GM21360 (cell line): ENCODE measurements around the gene OR7A10.

Experiments used
- ATAC-seq: cut with Tn5 transposase; IDR thresholded peaks from one replicate; pipeline ENCODE4 v1.9.1; 2021; ENCODE audit warnings: mild to moderate bottlenecking, moderate library complexity; ENCODE audit not compliant: unreplicated experiment

The OR7A10 gene

DNA sequence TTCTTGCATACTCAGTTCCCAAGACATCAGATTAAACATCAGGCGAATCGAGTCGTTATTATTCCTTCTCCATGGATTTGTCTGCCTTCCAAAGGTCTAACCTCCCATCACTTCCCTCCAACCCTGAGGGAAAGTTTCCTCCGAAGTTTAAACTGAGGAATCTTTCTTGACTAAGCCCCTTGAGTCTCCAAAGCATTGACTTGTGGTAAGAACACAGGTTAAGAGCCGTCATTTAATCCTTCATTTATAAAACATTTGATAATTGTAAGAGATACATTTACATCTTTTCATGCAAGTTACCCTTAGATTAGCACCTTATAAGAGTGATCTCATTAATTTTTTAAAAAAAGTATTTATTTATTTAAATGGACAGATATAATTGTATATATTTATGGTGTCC is at the start of gene OR7A10:
Gene OR7A10 (minus strand): TSS at position 101 of the 400 bp plus-strand sequence. CDS start 7,045 bp downstream, outside the sequence.
- no peak for ATAC-seq

DNA sequence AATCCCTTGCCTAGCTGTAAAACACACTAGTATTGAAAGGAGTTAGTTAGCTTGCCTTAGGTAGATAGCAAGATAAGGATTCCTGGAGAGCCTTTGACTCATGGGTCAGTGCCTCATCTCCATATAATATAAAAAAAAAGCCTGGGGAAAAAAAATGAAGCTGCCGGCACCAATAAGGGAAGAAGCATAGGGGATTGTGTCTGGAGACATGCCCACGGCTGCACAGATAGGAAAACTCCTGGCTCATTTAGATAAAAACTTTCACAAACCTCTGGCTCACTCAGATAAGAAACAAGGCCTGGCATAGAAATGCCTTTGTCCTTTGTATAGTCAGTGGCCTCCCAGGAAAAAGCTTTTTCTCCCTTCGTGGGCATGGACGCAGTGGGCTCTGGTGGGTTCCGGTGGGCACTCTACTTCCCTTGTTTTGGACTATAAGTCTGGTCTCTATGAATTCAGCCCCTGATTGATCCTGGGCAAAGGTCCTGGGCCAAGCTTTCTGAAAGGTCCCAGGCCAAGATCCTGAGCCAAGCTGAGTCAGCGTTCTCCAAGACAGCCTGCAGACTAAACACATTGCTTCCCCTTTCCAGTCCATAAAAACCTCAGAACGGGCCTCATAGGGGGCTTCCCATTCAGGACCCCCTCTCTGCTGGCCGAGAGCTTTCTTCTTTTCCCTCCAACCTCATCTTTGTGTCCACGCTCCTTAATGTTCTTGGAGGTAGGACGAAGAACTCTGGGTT is 42.1 kb upstream of the OR7A10 start:
- no peak for ATAC-seq

GRCh38 chr19:14889994-14890642 is 41.4 kb upstream of the OR7A10 start:
- no peak for ATAC-seq

DNA sequence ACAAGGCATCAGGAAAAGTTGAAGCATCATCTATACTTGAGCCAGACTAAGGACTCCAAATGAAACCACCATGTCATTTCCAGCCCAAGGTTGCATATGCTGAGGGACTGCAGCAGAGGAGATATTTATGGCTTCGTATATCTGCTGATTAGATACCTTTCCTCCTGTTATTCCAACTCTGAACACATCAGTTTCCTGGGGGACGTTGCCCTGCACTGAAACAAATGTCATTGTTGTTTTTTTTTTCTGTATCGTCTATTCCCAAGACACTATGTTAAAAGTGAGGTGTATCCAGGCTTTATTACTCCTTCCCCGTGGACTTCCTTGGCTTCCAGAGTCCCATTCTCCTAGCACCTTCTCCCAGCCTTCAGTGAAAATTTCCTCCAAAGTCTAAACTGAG is 37.3 kb upstream of the OR7A10 start, which contains the start of gene OR7A17:
Gene OR7A17 (minus strand): TSS at position 101 of the 400 bp plus-strand sequence. CDS start 4,777 bp downstream, outside the sequence.
- no peak for ATAC-seq

DNA sequence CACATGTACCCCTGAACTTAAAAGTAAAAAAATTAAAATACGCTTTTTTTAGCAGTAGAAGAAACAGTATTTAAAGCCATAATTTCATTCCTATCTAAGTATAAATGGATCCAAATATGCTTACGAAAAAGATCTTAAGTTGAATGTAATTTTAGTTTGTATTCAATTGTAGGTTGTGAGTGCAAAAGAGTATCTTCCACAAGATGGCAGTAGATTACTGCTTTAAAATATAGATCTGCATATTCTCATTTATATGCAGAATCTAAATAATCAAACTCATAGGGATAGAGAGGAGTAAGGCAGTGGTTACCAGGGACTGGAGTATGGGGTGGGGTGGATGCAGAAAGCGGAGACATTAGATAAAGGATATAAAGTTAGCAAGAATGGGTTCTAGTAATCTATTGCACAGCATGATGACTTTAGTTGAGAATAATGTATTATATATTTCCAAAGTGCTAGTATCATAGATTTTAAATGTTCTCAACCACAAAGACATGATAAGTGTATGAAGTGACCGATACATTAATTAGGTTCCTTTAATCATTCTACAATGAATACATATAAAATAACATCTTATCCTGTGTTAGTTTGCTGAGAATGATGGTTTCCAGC is 23.0 kb upstream of the OR7A10 start:
- no peak for ATAC-seq

DNA sequence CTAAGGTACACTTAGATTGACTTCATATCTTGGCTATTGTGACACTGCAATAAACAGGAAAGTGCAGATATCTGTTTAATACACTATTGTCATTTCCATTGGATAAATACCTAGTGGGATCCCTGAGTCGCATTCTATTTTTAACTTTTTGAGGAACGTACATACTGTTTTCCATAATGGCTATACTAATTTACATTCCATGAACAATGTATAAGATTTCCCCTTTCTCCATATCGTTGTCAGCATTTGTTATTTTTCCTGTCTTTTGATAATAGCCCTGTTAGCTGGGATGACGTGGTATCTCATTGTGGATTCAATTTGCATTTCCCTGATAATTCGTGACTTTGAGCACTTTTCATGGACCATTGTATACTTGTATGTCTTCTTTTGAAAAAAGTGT is 19.8 kb upstream of the OR7A10 start:
- no peak for ATAC-seq

- ATAC-seq, result no peak
These were observed 5.1 kb downstream of the OR7A10 start for GRCh38 chr19:14843578-14843977.

GRCh38 chr19:14843169-14843568 is 5.6 kb downstream of the OR7A10 start:
- ATAC-seq, result no peak

- ATAC-seq, result no peak
These were observed 8.5 kb downstream of the OR7A10 start for GRCh38 chr19:14840206-14840605.

DNA sequence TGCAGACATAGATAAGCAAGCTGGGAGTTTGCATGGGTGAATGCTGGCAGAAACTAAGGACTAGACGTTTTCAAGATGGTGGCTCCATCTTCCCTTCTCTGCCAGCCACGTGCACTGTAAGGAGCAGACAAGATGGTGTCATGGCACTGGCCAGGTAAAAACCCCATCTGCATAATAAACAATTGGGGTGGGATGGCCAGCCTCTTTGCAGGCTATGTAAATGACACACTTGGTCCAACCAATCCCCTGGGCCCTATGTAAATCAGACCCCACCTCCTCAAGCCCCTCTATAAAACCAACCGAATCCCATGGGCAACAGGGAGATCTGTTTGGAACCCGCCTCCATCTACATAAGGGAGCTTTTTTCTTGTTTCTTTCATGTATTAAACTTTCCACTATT is 11.3 kb downstream of the OR7A10 start:
- ATAC-seq, result no peak

DNA sequence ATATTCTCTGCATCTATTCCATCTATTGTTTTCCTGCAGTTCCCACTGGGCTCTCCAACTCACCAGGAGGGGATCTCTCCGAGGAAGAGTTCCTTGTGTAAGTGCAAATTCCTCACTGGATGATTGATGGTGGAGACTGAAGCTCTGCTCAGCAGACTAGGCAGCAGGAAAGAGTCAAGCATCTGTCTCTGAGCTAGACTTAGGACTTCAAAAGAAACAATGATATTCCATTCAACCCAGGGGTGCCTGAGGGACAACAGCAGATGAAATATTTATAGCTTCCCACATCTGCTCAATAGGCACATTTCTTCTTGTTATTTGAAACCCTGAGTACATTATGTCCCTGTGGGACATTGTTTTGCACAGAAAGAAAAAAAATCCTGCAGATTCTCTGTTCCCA is 13.7 kb downstream of the OR7A10 start, which contains the start of the genes OR7A5 and OR7C1:
Gene OR7A5 (minus strand): TSS at position 175 of the 400 bp plus-strand sequence. CDS start 6,944 bp downstream, outside the sequence.
Gene OR7C1 (minus strand): TSS at position 175 of the 400 bp plus-strand sequence. CDS start 35,049 bp downstream, outside the sequence.
- no peak for ATAC-seq

- ATAC-seq, result no peak
These were observed 18.0 kb downstream of the OR7A10 start for GRCh38 chr19:14830702-14831101.

DNA sequence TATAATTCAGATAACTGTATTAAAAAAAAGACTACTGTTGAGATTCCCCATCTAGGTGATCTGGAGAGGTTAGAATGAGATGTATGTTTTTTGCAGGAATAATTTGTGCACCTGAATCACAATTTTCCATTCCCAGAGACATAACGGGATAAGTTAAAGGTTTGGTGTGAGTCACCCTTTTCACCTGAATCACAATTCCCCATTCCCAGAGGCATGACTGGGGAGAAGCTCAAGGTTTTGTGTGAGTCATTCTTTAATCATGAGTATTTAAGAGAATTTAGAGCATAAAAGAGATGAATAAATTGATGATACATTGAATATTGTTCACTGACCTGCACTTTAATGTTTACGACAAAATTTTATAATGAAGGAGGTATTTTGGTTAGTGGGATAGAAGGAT is 22.7 kb downstream of the OR7A10 start:
- ATAC-seq, result no peak

DNA sequence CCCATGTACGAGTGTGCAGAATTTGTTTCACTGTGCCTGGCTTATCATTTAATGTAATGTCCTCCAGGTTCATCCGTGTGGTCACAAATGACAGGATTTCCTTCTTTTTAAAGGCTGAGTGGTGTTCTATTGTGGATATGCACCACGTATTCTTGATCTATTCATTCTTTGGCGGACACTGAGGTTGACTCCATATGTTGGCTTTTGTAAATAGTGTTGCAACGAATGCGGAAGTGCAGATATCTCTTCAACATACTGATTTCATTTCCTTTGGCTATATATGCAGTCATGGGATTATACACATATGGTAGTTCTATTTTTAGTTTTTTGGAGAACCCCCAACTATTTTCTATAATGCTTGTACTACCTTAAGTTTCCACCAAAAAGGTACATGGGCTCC is 26.8 kb downstream of the OR7A10 start:
- no peak for ATAC-seq

- no peak for ATAC-seq
These were observed 30.1 kb downstream of the OR7A10 start for GRCh38 chr19:14818588-14818987.

GRCh38 chr19:14817052-14817451 is 31.7 kb downstream of the OR7A10 start:
- ATAC-seq, result no peak

GRCh38 chr19:14814982-14815652 is 33.6 kb downstream of the OR7A10 start:
- ATAC-seq, result no peak

DNA sequence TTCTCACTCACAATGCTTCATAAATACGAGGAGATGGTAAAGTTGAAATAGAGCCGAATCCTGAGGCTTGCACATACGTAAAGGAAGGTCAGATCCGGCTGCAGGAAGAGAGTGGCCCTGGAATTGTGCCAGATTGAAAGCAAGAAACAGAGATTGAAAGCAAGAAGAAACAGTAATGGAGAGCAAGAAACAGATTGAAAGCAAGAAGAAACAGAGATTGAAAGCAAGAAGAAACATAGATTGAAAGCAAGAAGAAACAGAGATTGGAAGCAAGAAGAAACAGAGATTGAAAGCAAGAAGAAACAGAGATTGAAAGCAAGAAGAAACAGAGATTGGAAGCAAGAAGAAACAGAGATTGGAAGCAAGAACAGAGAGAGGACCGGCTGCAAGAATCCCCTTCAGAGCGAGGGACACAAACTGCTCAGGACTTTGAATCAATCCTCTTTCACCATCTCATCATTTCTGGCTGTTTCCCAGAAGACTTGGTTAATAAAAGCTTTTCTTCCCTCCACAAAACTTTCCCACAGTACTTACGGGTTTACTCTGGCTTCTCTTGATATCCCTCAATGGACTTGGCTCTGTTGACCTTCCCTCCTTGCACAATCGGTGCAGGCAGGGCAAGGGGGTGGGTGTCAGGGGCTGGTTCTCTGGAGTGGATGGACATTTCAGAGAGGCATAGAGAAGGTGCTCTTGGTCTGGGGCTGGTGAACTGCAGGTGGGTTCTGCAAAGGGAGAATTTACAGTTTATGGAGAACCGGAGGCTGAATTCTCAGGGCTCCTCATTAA is 39.3 kb downstream of the OR7A10 start:
- ATAC-seq, result no peak

DNA sequence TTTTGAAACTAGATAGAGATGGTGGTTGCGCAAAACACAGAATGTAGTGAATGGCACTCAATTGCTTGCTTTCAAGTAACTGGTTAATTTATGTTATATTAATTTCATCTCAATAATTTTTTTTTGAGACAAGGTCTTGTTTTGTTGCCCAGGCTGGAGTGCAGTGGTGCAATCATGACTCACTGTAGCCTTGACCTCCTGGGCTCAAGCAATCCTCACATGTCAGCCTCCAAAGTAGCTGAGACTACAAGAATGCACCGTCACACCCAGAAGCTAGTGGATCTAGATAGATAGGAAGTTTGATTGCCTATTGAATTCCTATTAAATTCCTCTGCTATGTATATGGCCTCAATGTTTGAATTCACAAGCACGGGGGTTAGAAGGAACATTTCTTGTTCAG is 44.0 kb downstream of the OR7A10 start:
- no peak for ATAC-seq

DNA sequence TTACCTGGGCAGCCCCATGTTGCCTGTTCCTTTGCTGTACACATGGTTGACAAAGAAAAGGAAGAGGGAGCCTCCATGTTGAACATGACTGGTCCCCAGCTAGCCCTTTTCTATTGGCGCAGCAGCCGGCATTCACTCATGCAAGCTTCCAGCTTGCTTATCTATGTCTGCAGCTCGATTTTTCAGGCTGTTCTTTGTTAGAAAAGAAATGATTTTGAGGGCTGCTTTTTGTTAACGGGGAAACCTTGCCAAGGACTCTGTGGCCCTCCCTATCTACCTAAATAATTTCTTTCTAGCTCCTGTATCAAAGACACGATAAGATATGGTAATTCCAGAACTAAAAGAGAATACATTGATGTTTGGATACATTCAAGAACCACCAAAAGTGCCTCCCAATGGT is 50.0 kb downstream of the OR7A10 start:
- ATAC-seq, result no peak
